SK-N-MC (cell line): ENCODE measurements around the gene TMEM81.

ENCODE experiments used
- EZH2 ChIP-seq: fragments of 200-600 bp; sonication (generic); IDR thresholded peaks from one replicate; pipeline ENCODE4 v1.6.1; 2017; ENCODE audit warnings: antibody characterized with exemption
- FOXP2 ChIP-seq: optimal IDR thresholded peaks from 2 replicates; pipeline ENCODE3; 2011; ENCODE audit warnings: mild to moderate bottlenecking, moderate library complexity; ENCODE audit not compliant: insufficient read depth; ENCODE audit errors: extremely low read length, control extremely low read depth
- POLR2AphosphoS5 ChIP-seq: IDR thresholded peaks from 2 replicates; pipeline ENCODE4 v1.6.1; 2012; ENCODE audit warnings: mild to moderate bottlenecking, low read depth, low read length, borderline replicate concordance

GRCh38 chr1:205133287-205133686 is 49.0 kb upstream of the TMEM81 start:
- TF ChIP-seq EZH2 (no peak), FOXP2 (no peak), POLR2AphosphoS5 (no peak)
